A673 (cell line): ENCODE measurements around the gene GLDC. TPM values are rescaled to one million over a fixed set of nuclear protein-coding genes. Genes with fewer than 3 reads are reported as not detected.
"Not testable (repeated sequence)": the region's sequence is repeated elsewhere in the genome, so short reads cannot be mapped to it uniquely, and the experiment has no call there.

Experiments used
- BruUV-seq: library from RNA; stranded (reverse); fragments of 400-500 nt; replicated peaks from 2 replicates; lab custom pipeline; 2021; lab: Mats Ljungman, UMichigan
- CTCF ChIA-PET: fragments of 300-600 bp; sonication (Branson Sonifier 250); formaldehyde crosslinking; loops from one replicate; lab custom pipeline; 2022; ENCODE audit warnings: antibody characterized with exemption; lab: Charles Lee
- POLR2A ChIA-PET: fragments of 300-600 bp; sonication (Branson Sonifier 250); formaldehyde crosslinking; loops from one replicate; lab custom pipeline; 2022; ENCODE audit warnings: antibody characterized with exemption; ENCODE audit not compliant: low non-redundant PET; lab: Charles Lee
- DNase-seq: peaks from one replicate; pipeline ENCODE4 v3.0.0-alpha.2; 2015; ENCODE audit warnings: low spot score
- H3K27ac ChIP-seq: fragments of 200-600 bp; sonication (generic); 2 replicates; pipeline ENCODE4 v1.5.1; 2016; ENCODE audit warnings: mixed run types, low read depth, mild to moderate bottlenecking, mixed read lengths, antibody characterized with exemption, low read length; ENCODE audit not compliant: poor library complexity, severe bottlenecking
- H3K27me3 ChIP-seq: fragments of 200-600 bp; sonication (generic); replicated peaks from 2 replicates; pipeline ENCODE4 v1.6.1; 2017; ENCODE audit warnings: mixed run types, low read depth, mild to moderate bottlenecking, mixed read lengths, antibody characterized with exemption, low read length; ENCODE audit not compliant: insufficient read depth, poor library complexity
- H3K36me3 ChIP-seq: fragments of 200-600 bp; sonication (generic); 2 replicates; pipeline ENCODE4 v1.6.1; 2016; ENCODE audit warnings: mixed run types, mild to moderate bottlenecking, mixed read lengths, antibody characterized with exemption, low read length; ENCODE audit not compliant: insufficient read depth, poor library complexity, severe bottlenecking
- H3K4me1 ChIP-seq: fragments of 200-600 bp; sonication (generic); 2 replicates; pipeline ENCODE4 v1.6.1; 2017; ENCODE audit warnings: mixed run types, mild to moderate bottlenecking, mixed read lengths, antibody characterized with exemption, low read length; ENCODE audit not compliant: insufficient read depth, poor library complexity, severe bottlenecking
- H3K4me3 ChIP-seq: fragments of 200-600 bp; sonication (generic); 2 replicates; pipeline ENCODE4 v1.5.1; 2016; ENCODE audit warnings: low read depth, mixed run types, mild to moderate bottlenecking, mixed read lengths, low read length; ENCODE audit not compliant: poor library complexity, severe bottlenecking
- H3K9me3 ChIP-seq: fragments of 200-600 bp; sonication (generic); 2 replicates; pipeline ENCODE4 v1.6.1; 2016; ENCODE audit warnings: mixed run types, low read depth, mild to moderate bottlenecking, mixed read lengths, antibody characterized with exemption, low read length; ENCODE audit not compliant: poor library complexity, severe bottlenecking
- EZH2 ChIP-seq: fragments of 200-600 bp; sonication (generic); IDR thresholded peaks from 2 replicates; pipeline ENCODE4 v1.6.1; 2017; ENCODE audit warnings: borderline replicate concordance, low read depth, mild to moderate bottlenecking, mixed read lengths, antibody characterized with exemption, low read length; ENCODE audit not compliant: poor library complexity, severe bottlenecking
- intact Hi-C: fragments of 100-400 bp; cut with micrococcal nuclease; formaldehyde crosslinking; loops from one replicate; pipeline ENCODE4 v1.10.0; 2022; ENCODE audit not compliant: unreplicated experiment
- total RNA-seq: library from RNA; stranded (reverse); gene quantifications from 2 replicates; pipeline ENCODE4 v1.2.3, GENCODE V29; 2021
- TF ChIP-seq, protein P1 (sequence below): fragments of 300-800, 200-600 bp; sonication (generic); conservative IDR thresholded peaks from 2 replicates; pipeline ENCODE4 v1.5.1; 2017; ENCODE audit warnings: low read depth, mild to moderate bottlenecking, antibody characterized with exemption, low read length, moderate library complexity, mixed read lengths

GLDC gene
- total RNA-seq, 1 experiment from 2014 or later, result 0.32 TPM

DNA sequence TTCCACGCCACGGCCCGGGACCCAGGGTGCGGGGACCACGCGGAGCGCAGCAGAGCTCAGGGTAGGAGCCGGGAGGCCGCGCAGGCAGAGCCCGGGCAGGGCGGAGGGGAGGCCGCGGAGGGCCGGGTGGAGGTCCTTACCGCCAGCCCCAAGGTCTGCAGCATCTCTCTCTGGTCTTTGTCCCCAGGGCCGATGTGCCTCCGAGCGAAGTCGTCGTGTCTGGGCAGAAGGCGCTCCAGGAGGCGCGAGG lies 499 bp downstream of the GLDC start:
- peak; percentile 50 for TF ChIP-seq EZH2
- H3K4me1 ChIP-seq, intact Hi-C loops, H3K36me3 ChIP-seq, POLR2A ChIA-PET, H3K9me3 ChIP-seq, BruUV-seq, DNase-seq, H3K27ac ChIP-seq, CTCF ChIA-PET: not testable (repeated sequence)
- H3K27me3 ChIP-seq, result peaks cover 72% of the 10 kb centered on the region
- peak overlapping the region; percentile 39 for H3K4me3 ChIP-seq

DNA sequence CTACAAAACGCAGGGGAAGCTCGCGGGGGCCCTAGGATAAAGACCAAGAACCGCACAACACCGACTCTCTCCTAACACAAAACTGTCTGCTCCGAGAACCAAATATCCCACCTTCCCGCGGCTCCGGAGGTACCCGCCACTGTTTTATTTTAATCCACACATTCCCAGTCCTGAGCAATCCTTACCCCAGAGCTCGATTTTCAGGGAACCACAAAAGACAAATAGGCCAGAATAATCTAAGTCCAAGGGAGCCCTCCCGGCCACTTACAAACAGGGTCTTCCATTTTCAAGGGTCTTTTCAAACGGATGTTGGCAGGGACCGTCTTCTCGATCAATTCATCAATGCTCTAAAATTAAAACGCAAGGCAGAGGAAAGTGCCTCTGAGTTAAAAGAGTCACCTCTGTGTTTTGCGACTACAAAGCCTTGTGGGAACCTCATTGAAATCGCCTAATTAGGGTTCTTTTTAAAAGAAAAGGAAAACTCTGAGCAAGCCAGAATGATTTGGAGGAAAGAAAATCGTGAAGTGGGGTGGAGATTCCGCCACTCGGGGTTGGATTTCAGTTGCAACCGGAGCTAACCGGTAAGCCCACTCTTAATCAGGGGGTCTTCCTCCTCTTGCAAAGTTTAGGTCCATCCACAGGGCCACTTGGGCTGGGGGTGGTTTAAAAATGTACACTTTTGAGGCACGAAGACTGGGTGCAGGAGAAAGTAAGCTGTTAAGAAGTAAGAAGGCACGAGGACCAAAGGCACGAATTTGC lies 1.0 kb downstream of the GLDC start:
- no peaks in the 10 kb centered on the region for H3K36me3 ChIP-seq
- peaks cover 4% of the 10 kb centered on the region for H3K4me1 ChIP-seq
- peak; percentile 89 for TF ChIP-seq EZH2
- TF ChIP-seq, protein P1, sequence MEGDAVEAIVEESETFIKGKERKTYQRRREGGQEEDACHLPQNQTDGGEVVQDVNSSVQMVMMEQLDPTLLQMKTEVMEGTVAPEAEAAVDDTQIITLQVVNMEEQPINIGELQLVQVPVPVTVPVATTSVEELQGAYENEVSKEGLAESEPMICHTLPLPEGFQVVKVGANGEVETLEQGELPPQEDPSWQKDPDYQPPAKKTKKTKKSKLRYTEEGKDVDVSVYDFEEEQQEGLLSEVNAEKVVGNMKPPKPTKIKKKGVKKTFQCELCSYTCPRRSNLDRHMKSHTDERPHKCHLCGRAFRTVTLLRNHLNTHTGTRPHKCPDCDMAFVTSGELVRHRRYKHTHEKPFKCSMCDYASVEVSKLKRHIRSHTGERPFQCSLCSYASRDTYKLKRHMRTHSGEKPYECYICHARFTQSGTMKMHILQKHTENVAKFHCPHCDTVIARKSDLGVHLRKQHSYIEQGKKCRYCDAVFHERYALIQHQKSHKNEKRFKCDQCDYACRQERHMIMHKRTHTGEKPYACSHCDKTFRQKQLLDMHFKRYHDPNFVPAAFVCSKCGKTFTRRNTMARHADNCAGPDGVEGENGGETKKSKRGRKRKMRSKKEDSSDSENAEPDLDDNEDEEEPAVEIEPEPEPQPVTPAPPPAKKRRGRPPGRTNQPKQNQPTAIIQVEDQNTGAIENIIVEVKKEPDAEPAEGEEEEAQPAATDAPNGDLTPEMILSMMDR, result no peak
- peak overlapping the region; percentile 39 for H3K4me3 ChIP-seq
- CTCF ChIA-PET, result no interaction called here
- BruUV-seq, result no TSS peak
- peaks cover 72% of the 10 kb centered on the region for H3K27me3 ChIP-seq
- POLR2A ChIA-PET, result no interaction called here
- DNase-seq, result no peak
- no peak overlapping the region for H3K27ac ChIP-seq
- intact Hi-C loops, result no loop called here
- H3K9me3 ChIP-seq, result no peaks in the 10 kb centered on the region

DNA sequence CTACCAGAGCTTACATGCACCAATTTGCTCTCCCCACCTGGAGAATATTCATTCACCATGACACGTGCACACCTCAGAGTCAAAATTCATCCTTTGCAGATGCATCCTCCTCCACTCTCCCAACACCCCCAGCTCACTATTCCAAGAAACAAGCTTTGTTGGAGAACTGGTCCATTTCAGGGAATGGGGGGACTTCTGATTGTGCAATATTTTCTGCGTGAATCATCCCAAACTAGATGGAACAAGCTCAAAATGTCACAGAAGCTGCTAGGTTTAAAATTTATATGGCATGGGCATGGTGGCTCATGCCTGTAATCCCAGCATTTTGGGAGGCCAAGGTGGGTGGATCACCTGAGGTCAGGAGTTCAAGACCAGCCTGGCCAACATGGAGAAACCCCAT lies 3.6 kb downstream of the GLDC start:
- POLR2A ChIA-PET, result no interaction called here
- no peak for DNase-seq
- Histone ChIP-seq H3K36me3 (no peaks in the 10 kb centered on the region), H3K4me1 (peaks cover 4% of the 10 kb centered on the region), H3K27ac (no peak overlapping the region), H3K9me3 (no peaks in the 10 kb centered on the region), H3K27me3 (peaks cover 59% of the 10 kb centered on the region), H3K4me3 (no peak overlapping the region)
- intact Hi-C loops, result no loop called here
- no TSS peak for BruUV-seq
- TF ChIP-seq, protein P1, result no peak
- no peak for TF ChIP-seq EZH2
- CTCF ChIA-PET, result no interaction called here

DNA sequence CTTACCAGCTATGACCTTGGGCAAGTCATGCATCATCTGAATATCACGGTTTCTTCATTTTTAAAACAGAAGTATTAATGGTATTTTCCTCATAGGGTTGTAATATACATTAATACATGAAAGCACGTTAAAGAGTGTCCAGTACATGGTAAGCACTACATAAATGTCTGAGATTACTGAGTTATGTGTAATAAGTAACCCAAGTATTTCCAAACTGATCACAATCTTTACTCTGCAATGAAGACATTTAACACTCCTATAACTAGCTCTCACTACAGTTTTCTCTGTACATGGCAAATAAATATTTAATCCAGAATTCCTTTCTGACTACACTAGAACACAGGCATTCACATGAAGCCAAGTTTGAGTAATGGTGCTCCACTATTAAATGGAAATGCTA lies 4.0 kb downstream of the GLDC start:
- CTCF ChIA-PET, result no interaction called here
- TF ChIP-seq EZH2, result no peak
- TF ChIP-seq, protein P1, result no peak
- H3K27ac ChIP-seq, result no peak overlapping the region
- H3K27me3 ChIP-seq, result peaks cover 55% of the 10 kb centered on the region
- H3K4me3 ChIP-seq, result no peak overlapping the region
- POLR2A ChIA-PET, result no interaction called here
- H3K4me1 ChIP-seq, result peaks cover 4% of the 10 kb centered on the region
- no TSS peak for BruUV-seq
- intact Hi-C loops, result no loop called here
- H3K9me3 ChIP-seq, result no peaks in the 10 kb centered on the region
- no peak for DNase-seq
- no peaks in the 10 kb centered on the region for H3K36me3 ChIP-seq
